Suppressor macrophage (primary cell): Measurements from ENCODE around the gene INTS1.

Experiments
- DNase-seq, 4 experiments: peaks; one replicate each; pipeline ENCODE4 v3.0.0-alpha.2; 2020 to 2022
- total RNA-seq, 17 experiments: gene quantifications; one replicate each; lab custom pipeline; 2026; ENCODE audit warnings: mixed read lengths in 6 of 17, inconsistent platforms in 3 of 17; lab: John Stamatoyannopoulos, UW

Gene INTS1
- total RNA-seq, result 58.3 to 147 (median 96.2) reads per million in 17 experiments

GRCh38 chr7:1503816-1504775 is at the start of gene INTS1:
Gene INTS1, minus strand, starts transcription at chr7:1504389. Its CDS starts 429 bp downstream, at chr7:1503960.
- DNase-seq, result peak; percentile 95 to 97 (median 96)

- DNase-seq, result no peak
Observed at GRCh38 chr7:1553512-1554210, 49.5 kb upstream of the INTS1 start.

GRCh38 chr7:1552200-1552599 is 48.0 kb upstream of the INTS1 start:
- DNase-seq, result no peak

- DNase-seq, result no peak
Observed at GRCh38 chr7:1550846-1551155, 46.6 kb upstream of the INTS1 start.

- no peak for DNase-seq
Observed at GRCh38 chr7:1550005-1550845, 46.0 kb upstream of the INTS1 start.

GRCh38 chr7:1549357-1550004 is 45.3 kb upstream of the INTS1 start:
- DNase-seq, result no peak

GRCh38 chr7:1548944-1549343 is 44.8 kb upstream of the INTS1 start:
- no peak for DNase-seq

- peak; percentile 28 to 67 (median 59) for DNase-seq
Observed at GRCh38 chr7:1548438-1548831, 44.2 kb upstream of the INTS1 start.

- no peak for DNase-seq
Observed at GRCh38 chr7:1547777-1548437, 43.7 kb upstream of the INTS1 start.

- no peak for DNase-seq
Observed at GRCh38 chr7:1546909-1547776, 43.0 kb upstream of the INTS1 start.

- DNase-seq, result no peak
Observed at GRCh38 chr7:1546274-1546908, 42.2 kb upstream of the INTS1 start.

- DNase-seq, result peak in 1 of 4 experiments; percentile 14
Observed at GRCh38 chr7:1545417-1546246, 41.4 kb upstream of the INTS1 start.

- no peak for DNase-seq
Observed at GRCh38 chr7:1544896-1545416, 40.8 kb upstream of the INTS1 start.

- peak in 2 of 4 experiments; percentile 7 to 24 for DNase-seq
Observed at GRCh38 chr7:1544178-1544895, 40.1 kb upstream of the INTS1 start.

- DNase-seq, result no peak
Observed at GRCh38 chr7:1543826-1544177, 39.6 kb upstream of the INTS1 start.

GRCh38 chr7:1542841-1543747 is 38.9 kb upstream of the INTS1 start:
- DNase-seq, result no peak

GRCh38 chr7:1542329-1542728 is 38.1 kb upstream of the INTS1 start:
- no peak for DNase-seq
